ENCODE measurements around the gene PDLIM1. TPM values are rescaled to one million over a fixed set of nuclear protein-coding genes. Genes with fewer than 3 reads are reported as not detected.

PDLIM1 gene
- total RNA-seq, 1 donor from 2014 or later = 358 TPM

GRCh38 chr10:95282107-95282506, 8.7 kb downstream of the PDLIM1 start:
- Histone ChIP-seq H3K36me3 (peaks cover 5% of the 10 kb centered on the region), H3K27me3 (ENCODE audit: low read depth) (no peaks in the 10 kb centered on the region), H3K27ac (replicated peaks) (peak overlapping the region; percentile 89), H3K9me3 (replicated peaks) (no peaks in the 10 kb centered on the region), H3K4me1 (peaks cover 99% of the 10 kb centered on the region), H3K4me3 (no peak overlapping the region)
- DNase-seq = no peak
- intact Hi-C loops (cut with micrococcal nuclease) = no loop called here
- no peak for TF ChIP-seq CTCF (IDR thresholded peaks at IDR 0.05; ENCODE audit: borderline replicate concordance)

- Histone ChIP-seq H3K27ac (replicated peaks) (peak overlapping the region; percentile 89), H3K9me3 (replicated peaks) (no peaks in the 10 kb centered on the region), H3K4me1 (peaks cover 99% of the 10 kb centered on the region), H3K36me3 (peaks cover 5% of the 10 kb centered on the region), H3K4me3 (no peak overlapping the region), H3K27me3 (ENCODE audit: low read depth) (no peaks in the 10 kb centered on the region)
- TF ChIP-seq CTCF (IDR thresholded peaks at IDR 0.05; ENCODE audit: borderline replicate concordance) = no peak
- intact Hi-C loops (cut with micrococcal nuclease) = no loop called here
- no peak for DNase-seq
Measured at GRCh38 chr10:95281206-95281605, 9.6 kb downstream of the PDLIM1 start.

- no peaks in the 10 kb centered on the region for H3K27me3 ChIP-seq (ENCODE audit: low read depth)
- DNase-seq = no peak
- no peak overlapping the region for H3K4me3 ChIP-seq
- peaks cover 5% of the 10 kb centered on the region for H3K36me3 ChIP-seq
- intact Hi-C loops (cut with micrococcal nuclease) = no loop called here
- peaks cover 99% of the 10 kb centered on the region for H3K4me1 ChIP-seq
- peak overlapping the region; percentile 89 for H3K27ac ChIP-seq (replicated peaks)
- TF ChIP-seq CTCF (IDR thresholded peaks at IDR 0.05; ENCODE audit: borderline replicate concordance) = no peak
- H3K9me3 ChIP-seq (replicated peaks) = no peaks in the 10 kb centered on the region
Measured at GRCh38 chr10:95280637-95281036, 10.2 kb downstream of the PDLIM1 start.

- no peak overlapping the region for H3K4me3 ChIP-seq
- intact Hi-C loops (cut with micrococcal nuclease) = no loop called here
- peak overlapping the region; percentile 89 for H3K27ac ChIP-seq (replicated peaks)
- TF ChIP-seq CTCF (IDR thresholded peaks at IDR 0.05; ENCODE audit: borderline replicate concordance) = no peak
- H3K27me3 ChIP-seq (ENCODE audit: low read depth) = no peaks in the 10 kb centered on the region
- H3K9me3 ChIP-seq (replicated peaks) = no peaks in the 10 kb centered on the region
- H3K4me1 ChIP-seq = peaks cover 99% of the 10 kb centered on the region
- peaks cover 5% of the 10 kb centered on the region for H3K36me3 ChIP-seq
- DNase-seq = no peak
Measured at GRCh38 chr10:95279042-95279820, 11.6 kb downstream of the PDLIM1 start.

- Histone ChIP-seq H3K27ac (replicated peaks) (peak overlapping the region; percentile 89), H3K36me3 (peaks cover 5% of the 10 kb centered on the region), H3K4me1 (peaks cover 100% of the 10 kb centered on the region), H3K27me3 (ENCODE audit: low read depth) (no peaks in the 10 kb centered on the region), H3K9me3 (replicated peaks) (no peaks in the 10 kb centered on the region), H3K4me3 (no peak overlapping the region)
- no peak for TF ChIP-seq CTCF (IDR thresholded peaks at IDR 0.05; ENCODE audit: borderline replicate concordance)
- intact Hi-C loops (cut with micrococcal nuclease) = no loop called here
- DNase-seq = no peak
Measured at GRCh38 chr10:95278061-95278988, 12.5 kb downstream of the PDLIM1 start.

All from left ventricle myocardium inferior (tissue), 1 donor.